Trophoblast cell (in vitro differentiated cells and primary cell): ENCODE measurements around the gene ELP1.

Experiments
- DNase-seq, 2 donors: peaks; one replicate each; pipeline ENCODE4 v3.0.0-alpha.2; 2016
- H2AFZ ChIP-seq: 2 replicates; pipeline ENCODE4 v1.6.1; 2013; ENCODE audit warnings: low read length, moderate library complexity, mild to moderate bottlenecking; ENCODE audit not compliant: insufficient read depth, poor library complexity
- H2AK5ac ChIP-seq: 2 replicates; pipeline ENCODE4 v1.6.1; 2013; ENCODE audit warnings: mild to moderate bottlenecking, low read length
- H2BK120ac ChIP-seq: 2 replicates; pipeline ENCODE4 v1.6.1; 2013; ENCODE audit warnings: low read length, mild to moderate bottlenecking, moderate library complexity; ENCODE audit not compliant: insufficient read depth, poor library complexity
- H2BK12ac ChIP-seq: 2 replicates; pipeline ENCODE4 v1.6.1; 2013; ENCODE audit warnings: mild to moderate bottlenecking, low read length, moderate library complexity
- H2BK5ac ChIP-seq: 2 replicates; pipeline ENCODE4 v1.6.1; 2013; ENCODE audit warnings: low read length, low read depth, moderate library complexity, mild to moderate bottlenecking; ENCODE audit not compliant: poor library complexity
- H3K14ac ChIP-seq: 2 replicates; pipeline ENCODE4 v1.6.1; 2013; ENCODE audit warnings: mild to moderate bottlenecking, low read length
- H3K18ac ChIP-seq: 2 replicates; pipeline ENCODE4 v1.6.1; 2013; ENCODE audit warnings: mild to moderate bottlenecking, low read length
- H3K23ac ChIP-seq: 2 replicates; pipeline ENCODE4 v1.6.1; 2013; ENCODE audit warnings: low read length
- H3K27ac ChIP-seq: 2 replicates; pipeline ENCODE4 v1.5.1; 2013; ENCODE audit warnings: low read depth, mild to moderate bottlenecking, inconsistent platforms, low read length, moderate library complexity
- H3K27me3 ChIP-seq: 2 replicates; pipeline ENCODE4 v1.6.1; 2013; ENCODE audit warnings: inconsistent platforms, mild to moderate bottlenecking, low read length, moderate library complexity; ENCODE audit not compliant: insufficient read depth
- H3K36me3 ChIP-seq, 2 experiments: 1 replicate in 1 of 2; 2 replicates in 1 of 2; pipeline ENCODE4 v1.6.1; 2013; ENCODE audit warnings: low read length in 2 of 2, mild to moderate bottlenecking in 2 of 2, moderate library complexity in 1 of 2; ENCODE audit not compliant: insufficient read depth in 2 of 2, control insufficient read depth in 1 of 2
- H3K4ac ChIP-seq: 2 replicates; pipeline ENCODE4 v1.6.1; 2013; ENCODE audit warnings: low read depth, mild to moderate bottlenecking, low read length, moderate library complexity
- H3K4me1 ChIP-seq, 2 experiments: 1 replicate in 1 of 2; 2 replicates in 1 of 2; pipeline ENCODE4 v1.6.1; 2013; ENCODE audit warnings: low read length in 2 of 2, mild to moderate bottlenecking in 2 of 2, moderate library complexity in 1 of 2; ENCODE audit not compliant: insufficient read depth in 2 of 2, control insufficient read depth in 1 of 2
- H3K4me2 ChIP-seq: 2 replicates; pipeline ENCODE4 v1.6.1; 2013; ENCODE audit warnings: inconsistent platforms, mild to moderate bottlenecking, low read length, moderate library complexity
- H3K4me3 ChIP-seq: 2 replicates; pipeline ENCODE4 v1.5.1; 2013; ENCODE audit warnings: mild to moderate bottlenecking, low read depth, low read length, inconsistent platforms
- H3K79me1 ChIP-seq: one replicate; pipeline ENCODE4 v1.6.1; 2013; ENCODE audit warnings: low read length
- H3K79me2 ChIP-seq: 2 replicates; pipeline ENCODE4 v1.6.1; 2013; ENCODE audit warnings: low read length, mild to moderate bottlenecking; ENCODE audit not compliant: control insufficient read depth, insufficient read depth, poor library complexity
- H3K9ac ChIP-seq: 2 replicates; pipeline ENCODE4 v1.6.1; 2013; ENCODE audit warnings: mild to moderate bottlenecking, low read length
- H3K9me3 ChIP-seq: 2 replicates; pipeline ENCODE4 v1.6.1; 2013; ENCODE audit warnings: low read depth, mild to moderate bottlenecking, control low read depth, inconsistent platforms, low read length; ENCODE audit not compliant: insufficient read depth
- H4K12ac ChIP-seq: 2 replicates; pipeline ENCODE4 v1.6.1; 2013; ENCODE audit warnings: low read depth, mild to moderate bottlenecking, low read length, moderate library complexity
- H4K8ac ChIP-seq: 2 replicates; pipeline ENCODE4 v1.6.1; 2013; ENCODE audit warnings: low read depth, mild to moderate bottlenecking, low read length, moderate library complexity
- H4K91ac ChIP-seq: one replicate; pipeline ENCODE4 v1.6.1; 2013; ENCODE audit warnings: low read depth, mild to moderate bottlenecking, low read length, moderate library complexity
- WGBS: extraction: QIAGEN DNeasy Blood & Tissue Kit; methylation state at CpG from one replicate; pipeline ENCODE4 v1.1.7; 2013; ENCODE audit warnings: missing lambda C conversion rate; ENCODE audit not compliant: insufficient read length, insufficient coverage; ENCODE audit errors: extremely low coverage; 5-methylcytosine and 5-hydroxymethylcytosine counted together

Gene ELP1

DNA sequence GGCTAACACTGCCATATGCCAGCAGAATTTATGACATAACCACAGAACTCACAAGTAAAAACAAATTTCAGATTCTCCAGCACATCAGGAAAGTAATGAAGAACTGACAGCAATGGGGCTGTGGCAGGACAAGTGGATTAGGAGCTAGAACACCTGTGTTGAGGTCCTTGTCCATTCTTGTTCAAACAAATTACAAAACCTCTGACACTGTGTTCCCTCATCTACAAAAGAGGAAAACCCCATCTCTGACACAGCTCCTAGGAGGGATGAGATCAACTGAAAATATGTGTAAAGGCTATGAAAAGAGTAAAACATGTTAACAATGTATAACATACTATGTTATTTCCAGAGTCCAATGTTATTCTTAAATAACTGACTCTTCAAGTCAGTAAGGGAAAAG, 23.5 kb downstream of the ELP1 start:
- DNase-seq: no peak
- no peak overlapping the region for H3K9ac ChIP-seq
- H2BK120ac ChIP-seq: no peak overlapping the region
- peaks cover 11 to 30% of the 10 kb centered on the region in 2 experiments for H3K36me3 ChIP-seq
- no peak overlapping the region for H3K4ac ChIP-seq
- no peaks in the 10 kb centered on the region for H3K79me2 ChIP-seq
- no peak overlapping the region for H3K4me2 ChIP-seq
- no peak overlapping the region for H3K27ac ChIP-seq
- no peaks in the 10 kb centered on the region for H3K9me3 ChIP-seq
- H4K8ac ChIP-seq: no peak overlapping the region
- H2AFZ ChIP-seq: no peak overlapping the region
- H3K18ac ChIP-seq: no peak overlapping the region
- H4K12ac ChIP-seq: no peak overlapping the region
- no peak overlapping the region for H4K91ac ChIP-seq
- no peak overlapping the region for H3K23ac ChIP-seq
- no peak overlapping the region for H3K14ac ChIP-seq
- no peak overlapping the region for H2BK5ac ChIP-seq
- no peaks in the 10 kb centered on the region for H3K27me3 ChIP-seq
- no peak overlapping the region for H2BK12ac ChIP-seq
- H3K79me1 ChIP-seq: no peaks in the 10 kb centered on the region
- no peak overlapping the region for H2AK5ac ChIP-seq
- no peak overlapping the region for H3K4me3 ChIP-seq
- H3K4me1 ChIP-seq: no peaks in the 10 kb centered on the region

- WGBS: no CpG with 5 or more reads among the region's 2 CpGs
- no peak overlapping the region for H3K9ac ChIP-seq
- H3K27me3 ChIP-seq: no peaks in the 10 kb centered on the region
- H3K4me1 ChIP-seq: no peaks in the 10 kb centered on the region
- H2BK12ac ChIP-seq: no peak overlapping the region
- H2BK5ac ChIP-seq: no peak overlapping the region
- H3K4me3 ChIP-seq: no peak overlapping the region
- no peak overlapping the region for H2BK120ac ChIP-seq
- no peak overlapping the region for H3K18ac ChIP-seq
- DNase-seq: no peak
- no peak overlapping the region for H4K91ac ChIP-seq
- no peak overlapping the region for H2AK5ac ChIP-seq
- no peak overlapping the region for H3K27ac ChIP-seq
- H3K4ac ChIP-seq: no peak overlapping the region
- no peaks in the 10 kb centered on the region for H3K79me2 ChIP-seq
- no peak overlapping the region for H3K23ac ChIP-seq
- H3K79me1 ChIP-seq: no peaks in the 10 kb centered on the region
- H2AFZ ChIP-seq: no peak overlapping the region
- H4K12ac ChIP-seq: no peak overlapping the region
- H3K14ac ChIP-seq: no peak overlapping the region
- no peak overlapping the region for H3K4me2 ChIP-seq
- H4K8ac ChIP-seq: no peak overlapping the region
- no peaks in the 10 kb centered on the region for H3K9me3 ChIP-seq
- peaks cover 2 to 28% of the 10 kb centered on the region in 2 experiments for H3K36me3 ChIP-seq
Measured at GRCh38 chr9:108905494-108905893, 28.4 kb downstream of the ELP1 start.

- Histone ChIP-seq H3K79me2 (no peaks in the 10 kb centered on the region), H3K27ac (no peak overlapping the region), H4K8ac (no peak overlapping the region), H2BK120ac (no peak overlapping the region), H3K23ac (no peak overlapping the region), H3K4me1 (no peaks in the 10 kb centered on the region), H4K91ac (no peak overlapping the region), H3K27me3 (no peaks in the 10 kb centered on the region), H2AFZ (no peak overlapping the region), H3K9me3 (no peaks in the 10 kb centered on the region), H2BK12ac (no peak overlapping the region), H3K79me1 (no peaks in the 10 kb centered on the region), H2AK5ac (no peak overlapping the region), H3K36me3 (peaks cover 4 to 30% of the 10 kb centered on the region in 2 experiments), H3K4me3 (no peak overlapping the region), H3K4me2 (no peak overlapping the region), H3K18ac (no peak overlapping the region), H2BK5ac (no peak overlapping the region), H3K14ac (no peak overlapping the region), H3K4ac (no peak overlapping the region), H3K9ac (no peak overlapping the region), H4K12ac (no peak overlapping the region)
- DNase-seq: no peak
- WGBS: no CpG with 5 or more reads among the region's 3 CpGs
Measured at GRCh38 chr9:108904161-108904560, 29.8 kb downstream of the ELP1 start.

DNA sequence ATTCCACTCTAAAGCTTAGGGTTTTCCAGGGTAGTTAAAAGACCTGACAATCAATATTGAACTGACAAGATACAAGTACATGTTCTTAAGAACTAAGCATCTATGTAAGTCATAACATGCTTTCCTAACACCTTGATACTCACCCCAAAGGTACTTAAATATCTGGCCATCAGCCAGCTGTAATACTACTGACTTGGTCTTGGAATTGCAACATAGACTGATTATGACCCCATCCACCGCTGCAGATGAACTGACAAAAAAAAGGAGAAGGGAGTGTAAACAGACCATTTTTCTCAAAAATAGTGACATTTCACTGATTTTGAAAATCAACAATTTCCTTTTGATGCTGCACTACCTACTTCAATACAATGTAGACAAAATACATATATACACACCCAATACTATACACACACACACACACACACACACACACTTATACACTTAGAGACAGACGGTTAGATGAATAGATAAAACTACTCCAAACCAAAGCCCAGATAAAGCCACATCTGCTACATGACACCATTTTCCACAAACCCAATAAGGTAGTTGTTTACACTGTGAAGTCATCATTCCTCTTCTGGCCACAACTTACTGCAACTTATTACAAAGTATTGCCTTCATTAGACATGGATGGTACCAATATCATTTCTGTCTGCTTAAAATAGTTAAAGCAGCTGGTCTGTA, 30.4 kb downstream of the ELP1 start:
- DNase-seq: no peak
- Histone ChIP-seq H2BK120ac (no peak overlapping the region), H3K9me3 (no peaks in the 10 kb centered on the region), H3K4me1 (no peaks in the 10 kb centered on the region), H3K27ac (no peak overlapping the region), H3K36me3 (peaks cover 7 to 27% of the 10 kb centered on the region in 2 experiments), H4K91ac (no peak overlapping the region), H4K8ac (no peak overlapping the region), H3K27me3 (no peaks in the 10 kb centered on the region), H2BK12ac (no peak overlapping the region), H3K4ac (no peak overlapping the region), H2BK5ac (no peak overlapping the region), H2AFZ (no peak overlapping the region), H3K9ac (no peak overlapping the region), H3K18ac (no peak overlapping the region), H3K4me3 (no peak overlapping the region), H3K4me2 (no peak overlapping the region), H3K79me1 (no peaks in the 10 kb centered on the region), H2AK5ac (no peak overlapping the region), H3K14ac (no peak overlapping the region), H3K79me2 (no peaks in the 10 kb centered on the region), H4K12ac (no peak overlapping the region), H3K23ac (no peak overlapping the region)
- no CpG with 5 or more reads among the region's 2 CpGs for WGBS
